ENCODE results near the gene CTDP1. TPM values are rescaled to one million over a fixed set of nuclear protein-coding genes. Genes with fewer than 3 reads are reported as not detected.
A peak's percentile ranks its signal among the peaks of the same experiment; 100 is the strongest.

Gene CTDP1
- total RNA-seq, 1 donor from 2014 or later: 20.8 TPM

DNA sequence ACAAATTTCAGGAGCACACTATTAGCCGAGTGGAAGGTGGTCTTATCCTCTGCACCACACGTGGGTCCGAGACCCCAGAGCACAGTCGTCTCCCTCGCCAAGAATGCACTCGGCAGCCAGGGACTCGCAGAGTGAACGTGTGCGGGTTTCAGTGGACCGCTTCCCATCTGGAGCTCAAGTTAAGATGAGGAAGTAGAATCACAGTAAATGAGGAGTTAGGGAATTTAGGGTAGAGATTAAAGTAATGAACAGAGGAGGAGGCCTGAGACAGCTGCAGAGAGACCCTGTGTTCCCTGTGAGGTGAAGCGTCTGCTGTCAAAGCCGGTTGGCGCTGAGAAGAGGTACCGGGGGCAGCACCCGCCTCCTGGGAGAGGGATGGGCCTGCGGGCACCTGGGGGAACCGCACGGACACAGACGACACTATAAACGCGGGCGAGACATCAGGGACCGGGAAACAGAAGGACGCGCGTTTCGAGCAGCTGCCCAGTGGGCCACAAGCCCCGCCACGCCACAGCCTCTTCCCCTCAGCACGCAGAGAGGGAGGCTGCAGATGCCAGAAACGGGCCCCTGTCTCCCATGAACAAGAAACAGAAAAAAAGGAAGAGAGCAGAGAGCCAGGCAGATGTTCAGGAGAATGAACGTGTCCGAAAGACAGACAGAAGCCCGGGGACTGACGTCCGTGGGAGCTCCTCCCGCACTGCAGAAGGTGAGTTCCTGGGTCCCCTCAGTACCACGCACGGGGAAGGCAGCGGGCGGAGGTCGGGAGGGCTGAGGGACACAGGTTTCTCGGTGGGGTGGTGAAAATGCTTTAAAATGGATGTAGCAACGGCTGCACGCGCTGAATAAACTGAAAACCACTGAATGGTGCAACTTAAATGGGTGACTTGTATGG is 112.7 kb downstream of the CTDP1 start:
- peak; percentile 81 for DNase-seq (ENCODE audit: low spot score)

DNA sequence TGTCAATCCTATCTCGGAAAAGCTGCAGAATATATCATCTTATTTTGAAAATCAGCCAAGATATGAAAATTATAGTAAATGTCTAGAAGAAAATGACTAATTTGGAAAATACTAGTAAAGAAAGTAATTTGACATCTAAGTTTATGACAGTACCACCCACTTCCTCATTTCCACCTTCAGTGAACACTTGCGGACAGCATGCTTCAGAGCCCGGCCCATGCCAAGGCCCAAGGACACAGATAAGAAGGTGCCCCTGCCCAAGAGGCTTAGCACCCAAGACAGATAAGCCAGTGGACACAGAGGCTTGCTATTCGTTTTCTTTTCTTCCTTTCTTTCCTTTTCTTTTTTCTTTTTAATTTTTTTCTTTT is 113.4 kb downstream of the CTDP1 start:
- peak; percentile 65 for DNase-seq (ENCODE audit: low spot score)

DNA sequence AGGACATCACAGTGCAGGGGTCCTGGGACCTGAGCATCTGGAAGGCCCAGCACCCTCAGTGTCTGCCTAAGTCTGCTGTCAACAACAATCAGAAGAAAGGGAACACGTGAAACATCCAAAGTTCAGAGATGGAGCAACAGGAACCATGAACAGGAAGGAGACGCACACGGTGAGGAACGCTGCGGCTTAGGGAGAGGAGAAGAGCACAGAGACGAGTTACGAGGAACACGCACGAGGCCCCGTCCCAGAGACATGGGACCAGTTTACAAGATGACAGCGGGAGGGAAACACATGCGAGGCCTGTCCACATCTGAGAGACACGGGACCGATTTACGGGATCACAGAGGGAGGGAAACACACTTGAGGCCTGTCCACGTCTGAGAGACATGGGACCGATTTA is 115.2 kb downstream of the CTDP1 start:
- no peak for DNase-seq (ENCODE audit: low spot score)

GRCh38 chr18:79795446-79795845 is 115.8 kb downstream of the CTDP1 start:
- no peak for DNase-seq (ENCODE audit: low spot score)

DNA sequence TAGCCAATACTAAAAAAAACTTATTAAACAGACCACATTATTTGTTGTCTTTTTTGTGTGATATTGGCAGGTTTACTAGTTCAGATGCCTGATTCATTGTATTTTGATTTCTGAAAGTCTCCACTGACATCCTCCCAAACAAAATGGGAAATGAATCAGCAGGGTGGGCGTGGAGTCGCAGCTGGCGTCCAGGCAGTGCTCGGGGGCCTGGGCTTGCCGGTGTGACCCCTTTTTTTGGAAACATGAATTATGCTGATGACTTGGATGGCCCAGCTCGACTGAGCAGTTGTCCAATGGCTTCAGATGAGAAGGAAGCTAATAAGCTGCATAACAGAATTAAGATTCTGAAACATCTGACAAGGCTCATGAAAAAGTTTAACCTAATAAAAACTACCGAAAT is 116.4 kb downstream of the CTDP1 start:
- DNase-seq (ENCODE audit: low spot score): no peak

DNA sequence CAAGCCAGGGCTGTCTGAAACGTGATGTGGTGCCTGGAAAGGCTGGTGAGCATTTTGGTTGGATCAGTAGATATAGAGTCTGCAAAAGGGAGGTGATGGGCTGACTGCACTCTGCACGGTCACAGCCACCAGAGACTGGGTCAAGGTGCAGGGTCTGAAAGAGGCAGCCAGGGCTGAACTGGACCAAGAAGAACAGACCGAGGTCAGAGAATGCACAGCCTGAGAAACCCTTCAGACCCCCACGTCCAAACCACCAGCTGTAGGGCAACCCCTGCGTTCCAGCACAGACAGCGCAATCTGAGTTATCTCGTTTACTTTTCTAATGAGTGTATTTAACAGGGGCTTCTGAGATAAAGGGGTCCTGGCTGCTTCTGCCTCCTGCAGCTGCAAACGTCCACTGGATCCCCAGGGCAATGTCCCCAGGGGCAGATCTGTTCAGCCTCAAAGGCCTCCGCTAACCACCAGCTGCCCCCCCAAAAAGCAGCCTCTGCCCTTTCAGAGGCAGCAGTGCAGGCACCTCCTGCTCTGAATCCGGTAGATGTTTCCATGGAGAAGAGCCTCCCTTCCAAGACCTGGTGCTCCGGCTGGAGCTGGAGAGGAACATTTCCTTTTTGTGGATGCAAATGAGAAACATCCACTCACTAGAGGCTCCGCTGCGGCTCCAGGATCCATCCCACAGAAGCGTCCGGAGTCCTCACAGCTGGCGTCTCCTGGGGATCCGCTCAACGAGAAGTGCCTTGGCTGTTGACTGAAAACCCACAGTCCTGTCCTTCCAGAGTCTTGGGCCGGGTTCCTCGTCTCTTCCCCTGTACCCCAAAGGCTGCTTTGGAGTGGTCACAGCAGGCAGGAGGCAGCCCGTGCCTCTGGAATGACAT is 117.2 kb downstream of the CTDP1 start:
- DNase-seq (ENCODE audit: low spot score): no peak

DNA sequence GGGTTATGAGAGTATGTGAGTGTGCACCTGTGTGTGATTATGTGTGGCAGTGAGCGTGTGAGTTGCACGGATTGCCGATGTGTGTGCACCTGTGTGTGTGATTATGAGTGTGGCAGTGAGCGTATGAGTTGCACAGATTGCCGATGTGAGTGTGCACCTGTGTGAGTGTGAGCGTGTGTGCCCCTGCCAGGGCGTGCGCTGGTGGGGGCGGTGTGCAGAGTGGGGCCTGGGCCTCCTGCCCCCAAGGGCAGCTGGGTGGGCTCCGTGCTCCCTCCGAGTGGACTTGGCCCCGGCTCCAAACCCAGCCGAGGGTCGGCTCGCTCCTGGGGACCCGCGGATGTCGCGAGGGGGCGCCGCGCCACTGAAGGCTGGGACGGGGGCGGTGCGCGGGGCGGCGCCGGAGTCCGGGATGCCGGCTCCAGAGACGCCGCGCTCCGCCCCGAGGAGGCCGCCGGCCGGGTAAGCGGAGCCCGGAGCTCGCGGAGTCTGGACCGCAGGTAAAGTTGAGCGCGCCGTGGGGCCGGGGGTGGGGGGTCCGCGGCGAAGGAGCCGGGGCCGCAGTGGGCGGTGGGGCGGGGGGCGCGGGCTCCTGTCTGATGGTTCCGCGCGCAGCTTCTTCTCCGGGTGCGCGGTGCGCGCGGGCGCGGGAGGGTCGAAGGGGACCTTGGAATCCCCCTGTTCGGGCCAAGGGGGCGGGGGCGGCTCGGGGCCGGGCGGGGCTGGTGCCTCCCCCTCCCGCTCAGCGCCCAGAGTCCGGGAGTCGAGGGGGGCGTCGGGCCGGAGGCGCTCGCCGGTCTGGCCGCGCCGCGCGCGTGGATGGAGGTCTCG is 118.1 kb downstream of the CTDP1 start, which contains the start of gene KCNG2:
TSS of gene KCNG2 (plus strand) at position 421 of the 828 bp plus-strand sequence. CDS start 65,730 bp downstream, outside the sequence.
- no peak for DNase-seq (ENCODE audit: low spot score)

GRCh38 chr18:79798346-79798998 is 118.9 kb downstream of the CTDP1 start:
- DNase-seq (ENCODE audit: low spot score): no peak

DNA sequence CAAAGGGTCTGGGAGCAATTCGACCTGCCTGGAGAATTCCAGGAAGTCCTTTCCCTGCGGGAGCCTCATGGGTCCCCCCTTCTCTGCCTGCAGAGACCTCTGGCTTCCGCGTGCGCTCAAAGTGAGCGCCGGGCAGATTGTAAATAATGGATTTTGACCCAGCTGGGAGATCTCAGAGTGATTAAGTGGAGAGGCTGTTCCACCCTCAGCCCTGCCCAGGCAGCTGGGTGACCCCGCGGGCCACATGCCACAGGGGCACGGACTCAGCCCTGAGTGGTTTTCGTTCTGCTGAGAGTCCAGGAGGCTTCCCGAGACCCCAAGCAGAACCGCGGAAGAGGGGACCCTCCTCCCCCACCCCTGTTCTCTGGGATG is 119.4 kb downstream of the CTDP1 start:
- DNase-seq (ENCODE audit: low spot score): no peak

DNA sequence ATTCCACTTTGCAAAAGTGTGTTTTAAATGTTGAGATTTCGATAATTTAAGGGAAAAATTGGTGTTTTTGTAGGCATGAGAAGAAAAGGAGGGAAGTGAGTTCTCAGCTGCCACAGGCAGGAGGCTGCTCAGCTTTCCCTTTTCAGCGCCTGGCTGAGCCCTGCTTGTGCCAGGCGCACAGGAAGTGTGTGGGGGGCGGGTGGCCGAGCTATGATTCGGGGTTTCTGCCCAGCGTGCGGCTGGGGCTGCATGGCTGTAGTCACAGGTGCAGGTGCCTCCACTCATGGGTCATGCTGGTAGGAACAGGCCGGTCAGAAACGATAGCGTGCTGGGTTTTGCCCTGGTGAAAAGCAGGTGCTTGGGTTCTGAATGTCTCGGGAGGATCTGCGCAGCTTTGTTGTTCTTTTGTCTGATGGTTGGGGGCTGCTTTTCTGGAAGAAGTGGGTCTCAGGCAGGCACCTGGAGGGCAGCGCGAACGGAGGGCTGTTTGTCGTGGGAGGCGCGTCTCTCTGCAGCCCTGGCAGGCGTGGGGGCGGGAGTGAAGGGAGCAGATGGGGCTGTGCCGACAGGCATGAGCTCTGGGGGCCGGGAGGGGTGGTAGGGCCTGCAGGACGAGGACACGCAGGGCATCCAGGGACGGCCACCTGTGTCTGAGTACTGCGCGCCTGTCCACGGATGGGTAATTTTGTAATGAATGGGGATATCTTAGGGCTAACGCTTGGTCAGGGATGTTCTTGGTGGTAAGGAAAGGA is 120.2 kb downstream of the CTDP1 start:
- DNase-seq (ENCODE audit: low spot score): no peak

DNA sequence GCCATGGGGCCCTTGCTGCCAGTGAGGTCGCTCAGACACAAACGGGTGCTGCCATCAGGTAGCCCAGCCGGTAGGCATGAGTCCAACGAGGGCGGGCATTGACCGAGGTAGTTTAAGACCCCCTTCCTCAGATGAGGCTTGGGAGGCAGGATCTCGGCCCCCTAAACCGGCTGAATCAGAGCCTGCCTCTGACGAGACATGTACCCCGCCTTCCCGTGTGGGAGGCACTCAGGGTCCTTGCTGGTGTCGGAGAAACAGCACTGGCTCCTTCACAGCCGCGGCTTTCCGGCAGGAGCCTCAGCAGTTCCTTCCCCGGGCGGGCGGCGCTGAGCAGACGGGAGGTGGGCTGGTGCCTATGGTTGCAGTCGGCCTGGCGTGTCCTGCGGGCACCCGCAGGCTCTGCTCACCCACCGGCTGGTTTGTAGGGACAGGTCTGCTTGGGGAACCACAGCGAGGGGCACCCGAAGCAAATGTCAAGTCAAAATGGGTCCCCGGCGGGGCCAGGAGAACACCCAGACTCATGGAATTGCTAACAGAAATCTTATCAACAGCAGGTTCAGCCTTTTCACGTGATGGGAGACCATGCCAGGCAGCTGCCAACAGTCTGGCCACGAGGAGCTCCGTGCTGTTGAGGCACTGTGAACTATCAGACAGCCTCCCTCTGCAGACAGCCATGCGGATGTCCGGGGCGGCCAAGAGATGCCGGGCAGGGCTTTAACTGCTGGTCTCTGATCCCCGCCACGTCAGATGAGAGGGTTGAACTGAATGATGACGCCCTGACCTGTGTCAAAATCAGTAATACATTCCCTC is 121.0 kb downstream of the CTDP1 start:
- DNase-seq (ENCODE audit: low spot score): peak; percentile 86

GRCh38 chr18:79801217-79801616 is 121.6 kb downstream of the CTDP1 start:
- peak; percentile 78 for DNase-seq (ENCODE audit: low spot score)

DNA sequence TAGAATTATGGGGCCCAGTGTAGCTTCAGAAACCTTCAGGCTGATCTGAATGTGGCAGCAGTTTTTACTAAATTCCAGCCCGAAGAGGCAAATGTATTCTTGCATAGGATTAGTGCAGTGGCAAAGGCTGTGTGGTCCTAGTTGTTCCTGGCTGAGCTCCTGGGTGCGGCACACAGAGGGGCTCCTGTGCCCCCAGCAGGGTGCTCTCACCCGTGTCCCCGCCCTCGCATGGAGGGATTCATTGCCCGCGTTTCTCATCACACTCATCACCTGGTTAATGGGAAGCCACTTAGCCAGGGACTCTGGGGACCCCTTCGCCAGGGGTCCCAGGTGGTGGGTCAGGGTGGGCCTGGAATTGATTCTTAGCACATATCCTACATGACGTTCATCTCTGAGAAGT is 122.0 kb downstream of the CTDP1 start:
- peak; percentile 22 for DNase-seq (ENCODE audit: low spot score)

- peak; percentile 88 for DNase-seq (ENCODE audit: low spot score)
Measured at GRCh38 chr18:79802298-79802697, 122.7 kb downstream of the CTDP1 start.

- DNase-seq (ENCODE audit: low spot score): peak; percentile 88
Measured at GRCh38 chr18:79803611-79804051, 124.0 kb downstream of the CTDP1 start.

All from mesenteric fat pad (tissue), 1 donor.